GOT3 (cell line): ENCODE results near the gene MFAP3.

Experiments used
- DNase-seq: peaks from one replicate; lab custom pipeline; 2025; ENCODE audit warnings: mixed read lengths; lab: John Stamatoyannopoulos, UW

MFAP3 gene

DNA sequence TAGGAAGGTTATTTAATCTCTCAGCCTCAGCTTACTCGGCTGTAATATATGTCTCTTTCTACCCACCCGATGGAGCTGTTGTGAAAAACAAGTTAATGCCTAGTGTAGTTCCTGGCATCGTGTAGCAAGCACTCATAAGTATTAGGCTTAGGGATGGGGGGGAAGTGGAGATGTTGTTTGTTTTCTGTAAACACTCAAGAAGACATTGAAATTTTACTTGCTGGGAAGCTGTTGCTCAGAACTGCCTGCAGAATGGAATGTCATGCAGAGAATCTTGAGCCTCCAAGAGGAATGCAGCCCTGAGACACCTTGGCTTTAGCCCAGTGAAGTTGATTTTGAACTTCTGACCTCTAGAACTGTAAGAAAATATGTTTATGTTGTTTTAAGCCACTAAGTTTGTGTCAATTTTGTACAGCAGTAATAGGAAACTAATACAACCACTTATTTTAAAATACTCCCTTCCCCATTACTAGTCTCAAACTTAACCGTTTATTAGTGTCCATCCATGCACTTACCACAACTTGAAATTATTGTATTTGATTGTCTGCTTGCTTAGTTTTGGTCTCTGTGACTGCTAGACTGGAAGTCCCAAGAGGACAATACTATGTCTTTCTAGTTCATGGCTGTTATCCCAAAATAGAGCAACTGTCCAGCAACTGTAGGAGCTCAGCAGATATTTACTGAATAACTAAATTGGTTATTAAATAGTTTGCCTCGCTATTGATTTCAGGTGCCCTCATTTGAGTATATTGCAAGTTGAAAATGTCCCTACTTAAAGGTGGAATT is 53.8 kb downstream of the MFAP3 start:
- DNase-seq, result no peak

DNA sequence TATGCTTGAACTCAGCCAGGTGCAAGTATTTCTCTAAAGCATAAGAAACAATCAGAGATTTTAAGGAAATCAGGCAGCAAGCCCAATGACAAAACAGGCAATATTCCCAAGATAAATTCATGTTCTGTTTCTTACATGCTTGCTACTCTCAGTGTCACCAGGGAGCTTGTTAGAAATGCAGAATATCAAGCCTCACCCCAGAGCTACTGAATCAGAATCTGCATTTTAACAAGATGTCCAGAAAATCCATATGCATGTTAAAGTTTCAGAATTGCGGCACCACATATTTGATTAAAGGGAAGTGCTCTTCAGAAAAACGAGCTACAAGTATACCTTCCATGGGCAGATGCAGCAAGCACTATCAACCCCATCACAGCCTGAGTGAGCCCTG is 54.4 kb downstream of the MFAP3 start:
- DNase-seq, result no peak

DNA sequence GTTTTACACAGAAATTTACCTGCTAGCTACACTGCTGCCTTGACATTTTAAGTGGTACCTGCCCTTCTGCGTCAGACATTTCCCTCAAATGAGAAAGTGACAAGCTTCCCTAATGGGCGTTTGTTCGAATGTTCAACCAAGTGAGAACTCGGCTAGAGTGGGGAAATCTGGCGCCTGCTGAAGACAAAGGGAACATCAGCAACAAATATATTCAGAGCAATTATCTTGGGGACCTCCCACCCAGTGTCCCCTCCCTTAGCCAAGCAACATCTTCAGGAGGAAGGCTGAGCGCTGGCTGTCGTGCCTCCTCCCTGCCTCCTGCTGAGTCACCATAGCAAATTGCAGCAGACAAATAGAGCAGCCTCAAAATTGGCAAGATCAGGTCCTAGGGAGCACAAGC is 57.1 kb downstream of the MFAP3 start:
- DNase-seq, result no peak

DNA sequence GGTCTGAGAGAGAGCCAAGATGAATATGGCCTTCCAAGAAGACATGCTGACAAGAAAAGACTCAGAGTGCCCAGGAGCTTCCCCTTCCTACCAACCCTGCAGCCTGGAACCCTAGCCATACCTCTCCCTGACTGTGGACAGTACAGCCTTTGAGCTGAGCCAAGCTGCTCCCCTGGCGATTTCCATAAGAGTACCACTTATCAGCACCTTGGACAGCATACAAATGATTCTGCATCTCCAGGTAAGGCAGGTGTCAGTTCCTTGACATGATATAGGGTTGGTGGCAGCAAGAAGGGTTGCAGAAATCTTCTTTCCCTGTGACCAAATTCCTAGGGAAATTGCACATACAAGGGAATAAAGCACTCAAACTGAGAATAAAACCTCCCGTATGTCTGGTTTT is 58.3 kb downstream of the MFAP3 start:
- DNase-seq, result no peak

DNA sequence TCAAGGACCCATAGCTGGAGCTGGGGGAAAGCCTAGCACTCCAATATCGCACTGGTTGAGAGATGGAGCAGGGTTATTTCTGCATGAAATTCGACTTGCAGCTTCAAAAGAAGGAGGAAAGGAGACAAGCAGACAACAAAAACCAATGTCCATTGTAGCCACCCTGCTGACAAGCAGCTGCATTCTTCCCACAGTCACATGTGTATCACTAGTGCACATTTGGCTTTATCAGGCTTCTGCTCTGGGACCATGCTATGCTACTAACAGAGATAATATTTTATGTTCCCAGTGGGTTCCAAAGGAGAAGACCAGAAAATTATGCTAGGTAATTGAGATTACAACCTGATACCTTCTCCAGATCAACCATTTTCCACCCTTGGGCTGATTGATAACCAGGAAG is 59.7 kb downstream of the MFAP3 start:
- DNase-seq, result no peak

DNA sequence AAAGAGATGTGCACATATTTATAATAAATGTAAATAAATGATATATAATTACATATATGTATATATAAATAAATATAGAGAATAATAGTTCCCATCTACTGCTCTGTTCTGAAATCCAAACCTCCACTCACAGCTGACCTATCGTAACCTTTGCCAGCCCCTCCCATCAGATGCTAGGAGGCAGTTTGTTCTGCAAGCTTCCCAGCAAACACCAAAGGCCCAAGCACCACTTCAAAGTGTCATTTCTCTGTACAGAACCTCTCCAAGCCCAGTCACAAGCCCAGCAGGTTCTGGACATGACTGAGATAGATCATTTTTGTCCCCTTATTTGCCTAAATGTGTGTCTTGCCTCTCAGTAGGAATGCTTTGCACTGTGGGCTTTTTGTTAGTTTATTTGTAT is 62.4 kb downstream of the MFAP3 start:
- no peak for DNase-seq

DNA sequence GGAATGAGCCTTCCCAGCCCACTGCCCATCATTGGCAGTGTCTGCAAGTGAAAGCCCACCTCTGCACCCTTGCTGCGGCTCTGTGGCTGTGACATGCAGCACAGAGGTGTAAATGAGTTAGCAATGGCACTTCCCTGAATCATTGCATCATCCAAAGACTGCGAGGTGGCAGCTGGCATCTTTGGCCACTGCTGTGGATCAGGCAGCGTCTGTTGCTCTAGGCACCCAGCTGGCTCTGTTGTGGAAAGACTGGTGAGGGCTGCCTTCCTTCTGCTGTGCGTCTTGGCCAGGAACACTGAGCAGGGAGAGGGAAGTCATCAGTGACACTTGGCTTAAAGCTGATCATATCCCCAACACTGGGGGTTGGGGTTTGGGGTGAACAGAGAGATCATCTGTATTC is 64.5 kb downstream of the MFAP3 start:
- no peak for DNase-seq
